ENCODE measurements around the gene TMEM234.
A peak's percentile ranks its signal among the peaks of the same experiment; 100 is the strongest.

The TMEM234 gene

GRCh38 chr1:32182060-32182459 is 40.1 kb downstream of the TMEM234 start:
- no peak for DNase-seq
- Mint-ChIP-seq H3K4me3 (peak overlapping the region; percentile 37 to 41), H3K4me1 (peaks cover 40 to 64% of the 10 kb centered on the region in 2 donors), H3K27ac (no peak overlapping the region), H3K9me3 (no peaks in the 10 kb centered on the region), H3K27me3 (no peaks in the 10 kb centered on the region), H3K36me3 (peaks cover 42 to 53% of the 10 kb centered on the region in 2 donors)
- no peak for ATAC-seq (replicated peaks)

DNA sequence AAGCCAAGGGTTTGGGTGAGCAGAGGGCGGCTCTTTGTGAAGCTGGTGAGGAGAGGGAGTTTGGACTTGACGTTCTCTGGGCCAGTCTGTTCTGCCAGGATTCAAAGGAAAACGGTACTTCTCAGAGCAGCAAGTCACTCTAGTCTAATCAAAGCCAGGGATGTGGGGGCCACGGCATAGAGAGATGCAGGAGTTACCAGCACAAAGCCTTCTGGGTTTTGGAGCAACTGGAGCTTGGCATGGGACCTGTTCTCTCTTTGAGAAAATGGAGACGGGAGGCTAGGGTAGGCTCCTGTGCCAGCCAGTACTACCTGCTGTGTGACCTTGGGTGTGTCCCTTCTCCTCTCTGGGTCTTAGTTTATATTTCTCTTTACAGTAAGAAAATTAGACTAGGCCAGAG is 40.6 kb downstream of the TMEM234 start:
- peak overlapping the region; percentile 89 to 98 for H3K4me3 Mint-ChIP-seq
- H3K27me3 Mint-ChIP-seq, result no peaks in the 10 kb centered on the region
- DNase-seq, result no peak
- H3K9me3 Mint-ChIP-seq, result no peaks in the 10 kb centered on the region
- peak overlapping the region; percentile 77 for H3K27ac Mint-ChIP-seq
- H3K4me1 Mint-ChIP-seq, result peaks cover 39 to 62% of the 10 kb centered on the region in 2 donors
- H3K36me3 Mint-ChIP-seq, result peaks cover 41 to 51% of the 10 kb centered on the region in 2 donors
- no peak for ATAC-seq (replicated peaks)

GRCh38 chr1:32181065-32181464 is 41.1 kb downstream of the TMEM234 start:
- DNase-seq (no peak), ATAC-seq (replicated peaks) (no peak)
- Mint-ChIP-seq H3K4me3 (peak overlapping the region; percentile 89 to 98), H3K4me1 (peaks cover 34 to 57% of the 10 kb centered on the region in 2 donors), H3K27me3 (no peaks in the 10 kb centered on the region), H3K9me3 (no peaks in the 10 kb centered on the region), H3K36me3 (peaks cover 36 to 46% of the 10 kb centered on the region in 2 donors), H3K27ac (peak overlapping the region; percentile 77)

- Mint-ChIP-seq H3K4me1 (peaks cover 32 to 54% of the 10 kb centered on the region in 2 donors), H3K27me3 (no peaks in the 10 kb centered on the region), H3K4me3 (peak overlapping the region; percentile 89 to 98), H3K27ac (peak overlapping the region; percentile 96), H3K9me3 (no peaks in the 10 kb centered on the region), H3K36me3 (peaks cover 35 to 43% of the 10 kb centered on the region in 2 donors)
- DNase-seq (peak; percentile 26), ATAC-seq (replicated peaks) (peak; percentile 32 to 38)
Measured at GRCh38 chr1:32180186-32181060, 41.7 kb downstream of the TMEM234 start.

- DNase-seq (peak; percentile 89), ATAC-seq (replicated peaks) (peak; percentile 93 to 94)
- H3K4me3 Mint-ChIP-seq, result peak within 1 kb of the TSS; percentile 89 to 98
- no peaks in the 10 kb centered on the region for H3K9me3 Mint-ChIP-seq
- no peaks in the 10 kb centered on the region for H3K27me3 Mint-ChIP-seq
- peak within 1 kb of the TSS; percentile 100 for H3K27ac Mint-ChIP-seq
- peaks cover 30 to 52% of the 10 kb centered on the region in 2 donors for H3K4me1 Mint-ChIP-seq
- H3K36me3 Mint-ChIP-seq, result peaks cover 31 to 38% of the 10 kb centered on the region in 2 donors
Measured at GRCh38 chr1:32179443-32180185, 42.5 kb downstream of the TMEM234 start, which contains the start of gene TXLNA. Gene TXLNA, plus strand, starts transcription at chr1:32179675. Its CDS starts 671 bp downstream, at chr1:32180346.

DNA sequence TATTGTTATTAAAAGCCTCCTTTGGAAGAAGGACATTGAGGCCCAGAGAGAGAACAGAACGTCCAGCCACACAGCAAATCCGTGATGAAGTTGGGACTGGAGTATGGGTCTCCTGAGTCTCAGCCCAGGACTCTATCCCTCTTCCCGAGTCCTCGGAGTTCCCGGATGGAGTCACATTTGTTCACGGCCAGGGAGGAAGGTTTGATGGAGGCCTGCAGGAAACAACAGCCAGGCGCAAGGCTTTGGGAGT is 43.0 kb downstream of the TMEM234 start:
- ATAC-seq (replicated peaks) (no peak), DNase-seq (no peak)
- Mint-ChIP-seq H3K27ac (peak overlapping the region; percentile 100), H3K4me3 (peak overlapping the region; percentile 89 to 98), H3K9me3 (no peaks in the 10 kb centered on the region), H3K36me3 (peaks cover 30 to 38% of the 10 kb centered on the region in 2 donors), H3K4me1 (peaks cover 26 to 47% of the 10 kb centered on the region in 2 donors), H3K27me3 (no peaks in the 10 kb centered on the region)

DNA sequence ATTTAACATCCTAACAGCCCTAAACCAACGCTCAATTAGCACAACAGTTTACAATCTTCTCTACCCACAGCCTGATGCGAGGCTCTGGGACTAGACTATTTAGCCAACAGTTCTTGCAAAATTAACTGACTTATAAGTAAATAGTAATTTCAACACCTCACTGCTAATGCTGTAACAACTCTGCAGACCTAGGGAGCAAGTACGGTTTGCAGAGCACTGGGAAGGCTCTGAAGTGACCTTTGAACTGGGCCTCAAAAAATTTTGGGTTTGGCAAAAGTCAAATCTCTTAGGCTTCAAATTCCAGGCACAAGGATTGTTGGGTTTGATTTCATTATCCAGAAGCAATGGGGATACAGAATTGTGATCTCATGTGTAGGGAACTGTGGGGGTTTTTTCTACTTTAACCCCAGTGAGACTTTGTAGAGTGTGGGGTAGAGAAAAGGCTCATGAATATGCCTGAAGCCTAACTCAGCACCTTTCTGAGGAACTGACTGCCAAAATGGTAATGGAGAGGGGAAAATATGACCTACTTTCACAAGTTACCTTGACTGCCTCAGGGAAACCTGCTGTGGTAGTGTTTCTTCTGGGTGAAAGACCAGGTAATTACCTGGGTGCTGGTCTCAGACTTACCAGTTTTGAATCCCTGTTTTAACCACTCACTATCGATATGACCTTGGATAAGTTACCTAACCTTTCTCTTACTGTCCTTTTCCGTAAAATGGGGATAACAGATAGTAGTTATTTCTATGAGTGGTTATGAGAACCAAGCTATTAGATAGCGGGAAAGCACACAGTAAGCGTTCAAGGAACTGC is 43.6 kb downstream of the TMEM234 start:
- DNase-seq, result no peak
- Mint-ChIP-seq H3K4me1 (peaks cover 23 to 42% of the 10 kb centered on the region in 2 donors), H3K27me3 (no peaks in the 10 kb centered on the region), H3K4me3 (peak overlapping the region; percentile 89 to 98), H3K9me3 (no peaks in the 10 kb centered on the region), H3K36me3 (peaks cover 26 to 37% of the 10 kb centered on the region in 2 donors), H3K27ac (peak overlapping the region; percentile 100)
- ATAC-seq (replicated peaks), result no peak

GRCh38 chr1:32172621-32173245 is 49.4 kb downstream of the TMEM234 start:
- no peak overlapping the region for H3K27ac Mint-ChIP-seq
- H3K9me3 Mint-ChIP-seq, result no peaks in the 10 kb centered on the region
- H3K36me3 Mint-ChIP-seq, result peaks cover 39 to 55% of the 10 kb centered on the region in 2 donors
- ATAC-seq (replicated peaks) (no peak), DNase-seq (no peak)
- H3K27me3 Mint-ChIP-seq, result no peaks in the 10 kb centered on the region
- H3K4me3 Mint-ChIP-seq, result no peak overlapping the region
- H3K4me1 Mint-ChIP-seq, result peaks cover 0 to 2% of the 10 kb centered on the region in 2 donors

DNA sequence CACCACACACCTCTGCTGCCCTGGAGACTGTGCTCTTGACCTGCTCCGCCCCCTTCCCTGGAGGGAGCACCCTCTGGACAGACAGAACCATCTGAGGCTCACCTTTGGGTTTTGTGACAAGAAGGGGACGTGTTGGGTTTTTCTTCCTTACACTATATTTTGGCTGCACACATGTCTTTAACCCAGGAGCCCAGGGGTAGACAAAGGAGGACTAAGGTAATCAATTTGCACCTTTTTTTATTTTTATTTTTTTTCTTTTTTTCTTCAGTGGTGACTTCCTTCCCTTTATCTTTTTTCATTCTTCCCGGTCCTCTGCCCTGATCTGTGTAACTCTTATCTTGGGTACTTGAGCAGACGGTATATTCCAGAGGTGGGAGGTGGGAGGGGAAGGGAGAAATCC is 51.2 kb downstream of the TMEM234 start:
- Mint-ChIP-seq H3K4me3 (no peak overlapping the region), H3K27ac (peak overlapping the region; percentile 69), H3K9me3 (no peaks in the 10 kb centered on the region), H3K4me1 (peaks cover 0 to 2% of the 10 kb centered on the region in 2 donors), H3K27me3 (no peaks in the 10 kb centered on the region), H3K36me3 (peaks cover 44 to 65% of the 10 kb centered on the region in 2 donors)
- DNase-seq (no peak), ATAC-seq (replicated peaks) (no peak)

Data from stimulated activated naive B cell treated with anti-CD40 and anti-IgM and Interleukin-4, amounts not matched to agents 10 μg/mL and 1 μg/mL and 100 μg/mL, for 72 hours (primary cell).